Ovary (tissue), 3 donors: ENCODE data around the gene AMZ2.

ENCODE experiments used
- CTCF ChIP-seq, 3 donors: fragments of 450-650 bp in 2 of 3; fragments of 200-600 bp in 1 of 3; IDR thresholded peaks; one replicate each; pipeline versions ENCODE4 v1.5.1 to v1.8.0; 2016 to 2022; ENCODE audit warnings: antibody characterized with exemption in 3 of 3, mild to moderate bottlenecking in 1 of 3
- EP300 ChIP-seq: sonication (generic); formaldehyde crosslinking; IDR thresholded peaks from one replicate; pipeline ENCODE4 v1.6.1; 2017; ENCODE audit warnings: antibody characterized with exemption
- POLR2A ChIP-seq: fragments of 450-650 bp; IDR thresholded peaks from one replicate; pipeline ENCODE4 v1.6.1; 2017; ENCODE audit warnings: antibody characterized with exemption, mild to moderate bottlenecking, moderate library complexity
- donor health status: DM: no; HTN: no; CAD: no.

- TF ChIP-seq CTCF (IDR thresholded peaks at IDR 0.05) (no peak), POLR2A (no peak), EP300 (no peak)
These were observed 40.1 kb upstream of the AMZ2 start for GRCh38 chr17:68207651-68208253.
